Bronchial epithelial cell (primary cell): Measurements from ENCODE around the gene ZNF565. TPM values are rescaled to one million over a fixed set of nuclear protein-coding genes. Genes with fewer than 3 reads are reported as not detected.

Experiments
- DNase-seq: peaks from one replicate; pipeline ENCODE4 v3.0.0-alpha.2; 2010; ENCODE audit warnings: low read depth
- FAIRE-seq: peaks from 2 replicates; lab custom pipeline; 2011; peaks lifted over from hg19 to GRCh38; lab: Jason Lieb, UNC
- H3K27me3 ChIP-seq: 2 replicates; pipeline ENCODE4 v1.5.1; 2011; ENCODE audit warnings: low read length; ENCODE audit not compliant: control insufficient read depth, insufficient read depth
- H3K36me3 ChIP-seq: 2 replicates; pipeline ENCODE4 v1.5.1; 2011; ENCODE audit warnings: low read length; ENCODE audit not compliant: control insufficient read depth, insufficient read depth
- H3K4me3 ChIP-seq: 2 replicates; pipeline ENCODE4 v1.5.1; 2011; ENCODE audit warnings: mild to moderate bottlenecking, low read depth, low read length, control low read depth
- CTCF ChIP-seq: IDR thresholded peaks from 2 replicates; pipeline ENCODE4 v1.5.1; 2011; ENCODE audit warnings: mild to moderate bottlenecking, moderate library complexity, low read length, control low read depth, inconsistent platforms; ENCODE audit not compliant: insufficient read depth, severe bottlenecking
- total RNA-seq: library from RNA; depleted of rRNA; stranded (reverse); fragments of >200 nt; gene quantifications from 2 replicates; pipeline ENCODE4 v1.2.1, GENCODE V29; 2014

ZNF565 gene
- total RNA-seq, 1 donor from 2014 or later, result 8.2 TPM

- no peak overlapping the region for H3K4me3 ChIP-seq
- no peak for FAIRE-seq
- H3K36me3 ChIP-seq, result no peaks in the 10 kb centered on the region
Observed at GRCh38 chr19:36256064-36256463, 41.6 kb upstream of the ZNF565 start.

GRCh38 chr19:36255316-36255715 is 40.9 kb upstream of the ZNF565 start:
- no peak for TF ChIP-seq CTCF
- peak; percentile 86 for FAIRE-seq

More at GRCh38 chr19:36256064-36256463, 41.6 kb upstream of the ZNF565 start:
- no peaks in the 10 kb centered on the region for H3K27me3 ChIP-seq
- no peak for TF ChIP-seq CTCF
- DNase-seq, result no peak

GRCh38 chr19:36254848-36255247 is 40.4 kb upstream of the ZNF565 start:
- Histone ChIP-seq H3K27me3 (no peaks in the 10 kb centered on the region), H3K36me3 (no peaks in the 10 kb centered on the region), H3K4me3 (no peak overlapping the region)
- DNase-seq, result no peak
- no peak for TF ChIP-seq CTCF
- no peak for FAIRE-seq

More at GRCh38 chr19:36255316-36255715, 40.9 kb upstream of the ZNF565 start:
- Histone ChIP-seq H3K4me3 (no peak overlapping the region), H3K36me3 (no peaks in the 10 kb centered on the region), H3K27me3 (no peaks in the 10 kb centered on the region)
- DNase-seq, result no peak

GRCh38 chr19:36252047-36252446 is 37.6 kb upstream of the ZNF565 start:
- no peaks in the 10 kb centered on the region for H3K27me3 ChIP-seq
- DNase-seq (no peak), FAIRE-seq (no peak)
- H3K4me3 ChIP-seq, result no peak overlapping the region
- no peak for TF ChIP-seq CTCF
- H3K36me3 ChIP-seq, result no peaks in the 10 kb centered on the region

- H3K36me3 ChIP-seq, result no peaks in the 10 kb centered on the region
- peaks cover 3% of the 10 kb centered on the region for H3K27me3 ChIP-seq
- DNase-seq (peak; percentile 3), FAIRE-seq (peak; percentile 94)
- TF ChIP-seq CTCF, result no peak
- H3K4me3 ChIP-seq, result no peak overlapping the region
Observed at GRCh38 chr19:36246006-36246481, 31.6 kb upstream of the ZNF565 start.
